ENCODE data around the gene KLHL40. TPM values are rescaled to one million over a fixed set of nuclear protein-coding genes. Genes with fewer than 3 reads are reported as not detected.
A peak's percentile ranks its signal among the peaks of the same experiment; 100 is the strongest.

The KLHL40 gene
- total and polyA plus RNA-seq, 9 of the 15 experiments (the other 6 are each of a cell fraction or from before 2014, with no cell fraction given) = not detected

- peak; percentile 16 to 80; a peak in 1 of 4 replicates for TF ChIP-seq TEAD1 (CRISPR knock-in tag; IDR thresholded peaks at IDR 0.05)
- TF ChIP-seq EHMT2 (IDR thresholded peaks at IDR 0.05) = peak; percentile 99
- TF ChIP-seq AFF1 (IDR thresholded peaks at IDR 0.05; ENCODE audit: low read depth in 1 of 2, partially characterized antibody in 2 of 2) = peak in 1 of 2 experiments; percentile 91
- no peak for TF ChIP-seq NFRKB (IDR thresholded peaks at IDR 0.05; ENCODE audit: low read depth)
- TF ChIP-seq ARID3A (IDR thresholded peaks at IDR 0.05; ENCODE audit: borderline replicate concordance, low read depth, low read length) = no peak
- TF ChIP-seq ID3 (CRISPR knock-in tag; IDR thresholded peaks at IDR 0.05) = no peak
- TF ChIP-seq ID3 (tag; IDR thresholded peaks at IDR 0.05) = no peak
- no peak for TF ChIP-seq ELK1 (CRISPR knock-in tag; IDR thresholded peaks at IDR 0.05)
- peak; percentile 81 for TF ChIP-seq VEZF1 (CRISPR knock-in tag; IDR thresholded peaks at IDR 0.05)
- TF ChIP-seq CREB1 (IDR thresholded peaks at IDR 0.05) = no peak
- no peak for TF ChIP-seq CREB1 (CRISPR knock-in tag; IDR thresholded peaks at IDR 0.05)
- TF ChIP-seq TGIF2 (CRISPR knock-in tag; IDR thresholded peaks at IDR 0.05) = no peak
- TF ChIP-seq NKRF (IDR thresholded peaks at IDR 0.05; ENCODE audit: borderline replicate concordance) = no peak
- TF ChIP-seq MAZ (CRISPR knock-in tag; conservative IDR thresholded peaks at IDR 0.05 in 1 of 2, IDR thresholded peaks at IDR 0.05 in 1 of 2) = peak; percentile 51 to 79
- TF ChIP-seq TOE1 (IDR thresholded peaks at IDR 0.05; ENCODE audit: borderline replicate concordance) = no peak
- peak; percentile 70; the same call in 1 of the 2 replicates for TF ChIP-seq TOE1 (CRISPR knock-in tag; IDR thresholded peaks at IDR 0.05; ENCODE audit: borderline replicate concordance, low read depth)
Measured at GRCh38 chr3:42701371-42702065, 16.2 kb downstream of the KLHL40 start (continued).
